Glutamatergic neuron (in vitro differentiated cells): ENCODE results near the gene KIF12. TPM values are rescaled to one million over a fixed set of nuclear protein-coding genes. Genes with fewer than 3 reads are reported as not detected.

Experiments
- DNase-seq: peaks from one replicate; pipeline ENCODE4 v3.0.0; 2022
- H3K27ac Mint-ChIP-seq: one replicate; pipeline ENCODE4 v1.8.0; 2020; ENCODE audit warnings: mild to moderate bottlenecking, mixed read lengths, inconsistent platforms; ENCODE audit not compliant: unreplicated experiment
- H3K27me3 Mint-ChIP-seq: one replicate; pipeline ENCODE4 v1.8.0; 2020; ENCODE audit warnings: mild to moderate bottlenecking, moderate library complexity, mixed read lengths, inconsistent platforms; ENCODE audit not compliant: unreplicated experiment
- H3K36me3 Mint-ChIP-seq: one replicate; pipeline ENCODE4 v1.8.0; 2020; ENCODE audit warnings: mild to moderate bottlenecking, mixed read lengths, inconsistent platforms; ENCODE audit not compliant: unreplicated experiment
- H3K4me1 Mint-ChIP-seq: one replicate; pipeline ENCODE4 v1.8.0; 2020; ENCODE audit warnings: mild to moderate bottlenecking, low read depth, mixed read lengths, inconsistent platforms; ENCODE audit not compliant: unreplicated experiment
- H3K4me3 Mint-ChIP-seq: one replicate; pipeline ENCODE4 v1.8.0; 2020; ENCODE audit warnings: mild to moderate bottlenecking, mixed read lengths, inconsistent platforms; ENCODE audit not compliant: unreplicated experiment
- H3K9me3 Mint-ChIP-seq: one replicate; pipeline ENCODE4 v1.8.0; 2020; ENCODE audit warnings: mild to moderate bottlenecking, moderate library complexity, mixed read lengths, inconsistent platforms; ENCODE audit not compliant: unreplicated experiment
- total RNA-seq: library from RNA; stranded (reverse); fragmentation: NEBNext Ultra II Directional; extraction: Animal tissue kit (Norgen Biotek cat#: 25700); gene quantifications from one replicate; pipeline ENCODE4 v1.2.1, GENCODE V29; 2021; ENCODE audit not compliant: unreplicated experiment
- TF ChIP-seq, protein P1 (sequence below): fragments of 200-600 bp; sonication (generic); IDR thresholded peaks from one replicate; pipeline ENCODE4 v1.5.0; 2021; ENCODE audit not compliant: partially characterized antibody, unreplicated experiment

Gene KIF12
- total RNA-seq, 1 donor from 2014 or later, result 0.93 TPM

DNA sequence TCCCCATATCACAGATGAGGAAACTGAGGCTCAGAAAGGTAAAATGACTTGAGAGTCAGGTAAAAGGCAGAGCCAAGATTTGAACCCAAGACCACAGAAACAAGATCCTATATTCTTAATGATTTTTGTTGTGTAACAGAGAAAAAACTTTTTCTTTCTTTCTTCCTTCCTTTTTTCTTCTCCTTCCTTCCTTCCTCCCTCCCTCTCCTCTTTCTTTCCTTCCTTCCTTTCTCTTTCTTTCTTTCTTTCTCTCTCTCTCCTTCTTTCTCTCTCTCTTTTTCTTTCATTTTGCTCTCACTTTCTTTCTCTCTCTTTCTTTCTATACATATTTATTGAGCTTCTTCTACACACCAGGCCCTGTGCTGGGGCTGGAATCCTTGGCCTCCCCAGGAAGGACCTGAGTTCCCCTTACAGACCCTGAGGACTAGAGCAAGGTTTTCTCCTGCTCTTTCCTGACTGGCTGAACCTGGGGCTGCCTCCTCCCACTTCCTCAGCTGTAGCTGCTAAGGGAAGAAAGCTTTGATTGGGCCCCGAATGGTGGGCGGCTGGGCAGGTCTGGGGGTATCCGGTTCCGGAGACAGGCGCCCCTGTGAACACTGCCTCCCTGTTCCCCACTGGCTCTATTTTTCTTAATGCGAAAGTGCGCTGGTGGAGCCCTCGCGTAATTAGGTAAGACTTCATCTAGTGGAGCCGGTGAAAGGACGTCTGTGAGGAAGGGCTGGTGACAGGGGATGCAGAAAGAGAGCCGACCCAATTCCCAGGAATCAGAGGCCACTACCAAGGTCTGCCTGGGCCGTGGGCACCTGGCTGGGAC is 27.4 kb upstream of the KIF12 start:
- TF ChIP-seq, protein P1, sequence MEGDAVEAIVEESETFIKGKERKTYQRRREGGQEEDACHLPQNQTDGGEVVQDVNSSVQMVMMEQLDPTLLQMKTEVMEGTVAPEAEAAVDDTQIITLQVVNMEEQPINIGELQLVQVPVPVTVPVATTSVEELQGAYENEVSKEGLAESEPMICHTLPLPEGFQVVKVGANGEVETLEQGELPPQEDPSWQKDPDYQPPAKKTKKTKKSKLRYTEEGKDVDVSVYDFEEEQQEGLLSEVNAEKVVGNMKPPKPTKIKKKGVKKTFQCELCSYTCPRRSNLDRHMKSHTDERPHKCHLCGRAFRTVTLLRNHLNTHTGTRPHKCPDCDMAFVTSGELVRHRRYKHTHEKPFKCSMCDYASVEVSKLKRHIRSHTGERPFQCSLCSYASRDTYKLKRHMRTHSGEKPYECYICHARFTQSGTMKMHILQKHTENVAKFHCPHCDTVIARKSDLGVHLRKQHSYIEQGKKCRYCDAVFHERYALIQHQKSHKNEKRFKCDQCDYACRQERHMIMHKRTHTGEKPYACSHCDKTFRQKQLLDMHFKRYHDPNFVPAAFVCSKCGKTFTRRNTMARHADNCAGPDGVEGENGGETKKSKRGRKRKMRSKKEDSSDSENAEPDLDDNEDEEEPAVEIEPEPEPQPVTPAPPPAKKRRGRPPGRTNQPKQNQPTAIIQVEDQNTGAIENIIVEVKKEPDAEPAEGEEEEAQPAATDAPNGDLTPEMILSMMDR, result no peak
- no peak for DNase-seq

DNA sequence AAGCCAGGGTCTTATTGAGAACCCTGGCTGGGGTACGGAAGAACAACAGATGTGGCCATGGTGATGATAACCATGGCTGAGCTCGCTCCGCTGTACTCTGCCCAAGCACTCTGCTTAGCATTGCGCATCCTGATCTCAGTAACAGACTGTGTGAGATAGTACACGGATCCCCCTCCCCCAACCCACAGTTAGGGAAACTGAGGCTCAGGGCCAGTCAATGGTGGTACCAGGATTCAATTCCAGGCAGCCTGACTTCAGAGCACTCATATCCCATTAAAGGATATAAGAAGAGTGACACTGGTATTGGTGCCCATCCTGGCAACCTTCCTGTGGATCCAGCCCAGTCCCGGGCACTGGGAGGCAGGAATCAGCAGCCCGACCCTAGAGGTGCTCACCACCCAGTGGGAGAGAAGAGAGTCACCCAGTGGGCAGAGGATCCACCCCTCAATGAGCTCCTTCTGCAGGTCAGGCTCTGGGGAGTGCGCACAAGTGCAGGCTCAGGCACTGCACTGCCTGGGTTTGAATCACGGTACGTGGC is 26.5 kb upstream of the KIF12 start:
- Mint-ChIP-seq H3K9me3 (peaks cover 3% of the 10 kb centered on the region), H3K36me3 (no peaks in the 10 kb centered on the region), H3K27me3 (peaks cover 7% of the 10 kb centered on the region), H3K27ac (no peak overlapping the region), H3K4me3 (no peak overlapping the region), H3K4me1 (peaks cover 11% of the 10 kb centered on the region)
- DNase-seq, result no peak
- TF ChIP-seq, protein P1, result no peak

More for the DNA sequence above, 27.4 kb upstream of the KIF12 start:
- Mint-ChIP-seq H3K4me1 (peaks cover 5% of the 10 kb centered on the region), H3K9me3 (peaks cover 3% of the 10 kb centered on the region), H3K4me3 (no peak overlapping the region), H3K27ac (no peak overlapping the region), H3K36me3 (no peaks in the 10 kb centered on the region), H3K27me3 (peaks cover 5% of the 10 kb centered on the region)

DNA sequence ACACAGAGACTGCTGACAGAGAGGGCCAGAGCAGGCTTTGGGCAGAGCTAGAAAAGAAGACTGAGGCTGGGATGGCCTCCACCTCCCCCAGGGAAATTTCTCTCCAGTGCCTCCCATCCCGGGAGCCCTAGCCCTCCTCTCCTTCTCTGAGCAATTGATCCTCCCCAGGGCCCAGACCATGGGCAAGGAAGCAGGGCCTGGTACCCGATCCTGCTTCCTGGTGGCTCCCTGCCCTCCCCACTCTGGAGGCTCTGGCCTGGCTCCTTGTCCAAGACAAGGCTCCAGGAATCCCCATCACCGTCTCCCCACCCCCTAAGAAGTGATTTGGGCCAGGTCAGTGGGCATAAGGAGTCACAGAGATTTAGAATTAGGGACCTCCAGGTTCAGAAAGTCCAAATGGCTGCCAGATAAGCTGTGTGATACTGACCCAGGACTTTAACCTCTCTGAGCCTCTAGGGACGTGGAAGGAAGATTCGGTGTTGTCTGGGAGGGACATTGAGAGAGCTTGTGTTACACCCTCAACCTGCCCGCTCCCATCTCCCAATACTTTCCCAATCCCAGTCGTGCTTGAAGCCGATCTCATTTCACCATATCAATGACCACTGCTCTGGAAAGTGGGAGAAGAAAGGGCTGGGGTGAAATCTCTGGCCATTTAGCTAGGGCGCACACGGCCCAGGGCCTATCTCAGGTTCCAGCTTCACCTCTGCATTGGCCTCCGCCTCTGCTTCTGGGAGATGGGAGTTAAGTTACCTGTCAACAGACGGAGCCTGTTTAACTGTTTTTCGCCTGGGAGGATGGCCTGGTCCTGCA is 25.8 kb upstream of the KIF12 start:
- Mint-ChIP-seq H3K4me3 (no peak overlapping the region), H3K9me3 (peaks cover 2% of the 10 kb centered on the region), H3K27ac (no peak overlapping the region), H3K4me1 (peaks cover 12% of the 10 kb centered on the region), H3K36me3 (no peaks in the 10 kb centered on the region), H3K27me3 (peaks cover 9% of the 10 kb centered on the region)
- TF ChIP-seq, protein P1, result no peak
- DNase-seq, result no peak

DNA sequence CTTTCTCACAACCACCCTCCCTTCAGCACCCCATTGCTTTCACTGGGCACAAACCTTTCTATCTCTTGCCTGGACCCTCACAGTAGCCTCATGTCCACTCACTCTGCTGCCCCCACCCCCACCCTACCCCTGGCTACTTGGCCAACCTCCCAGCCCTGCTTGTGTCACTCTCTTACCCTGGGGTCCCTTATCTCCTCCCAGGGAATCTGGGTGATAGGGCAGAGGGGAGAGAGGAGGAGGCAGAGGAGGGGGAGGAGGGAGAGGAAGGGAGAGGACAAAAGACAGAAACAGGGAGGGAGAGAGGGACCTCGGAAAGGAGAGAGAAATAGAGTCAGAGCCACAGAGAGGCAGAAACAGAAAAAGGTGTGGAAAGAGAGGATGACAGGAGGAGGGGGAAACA is 25.0 kb upstream of the KIF12 start:
- Mint-ChIP-seq H3K36me3 (no peaks in the 10 kb centered on the region), H3K4me1 (peaks cover 12% of the 10 kb centered on the region), H3K27me3 (peaks cover 7% of the 10 kb centered on the region), H3K27ac (no peak overlapping the region), H3K4me3 (no peak overlapping the region), H3K9me3 (peaks cover 2% of the 10 kb centered on the region)
- DNase-seq, result no peak
- TF ChIP-seq, protein P1, result no peak
